ENCODE data around the gene MRGPRE. TPM values are rescaled to one million over a fixed set of nuclear protein-coding genes. Genes with fewer than 3 reads are reported as not detected.
"Not testable (repeated sequence)": the region's sequence is repeated elsewhere in the genome, so short reads cannot be mapped to it uniquely, and the experiment has no call there.

MRGPRE gene, protein sequence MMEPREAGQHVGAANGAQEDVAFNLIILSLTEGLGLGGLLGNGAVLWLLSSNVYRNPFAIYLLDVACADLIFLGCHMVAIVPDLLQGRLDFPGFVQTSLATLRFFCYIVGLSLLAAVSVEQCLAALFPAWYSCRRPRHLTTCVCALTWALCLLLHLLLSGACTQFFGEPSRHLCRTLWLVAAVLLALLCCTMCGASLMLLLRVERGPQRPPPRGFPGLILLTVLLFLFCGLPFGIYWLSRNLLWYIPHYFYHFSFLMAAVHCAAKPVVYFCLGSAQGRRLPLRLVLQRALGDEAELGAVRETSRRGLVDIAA
- total RNA-seq (2014; rRNA removed; shearing (Covaris generic); ENCODE audit: low replicate concordance) = not detected in 2 replicates

DNA sequence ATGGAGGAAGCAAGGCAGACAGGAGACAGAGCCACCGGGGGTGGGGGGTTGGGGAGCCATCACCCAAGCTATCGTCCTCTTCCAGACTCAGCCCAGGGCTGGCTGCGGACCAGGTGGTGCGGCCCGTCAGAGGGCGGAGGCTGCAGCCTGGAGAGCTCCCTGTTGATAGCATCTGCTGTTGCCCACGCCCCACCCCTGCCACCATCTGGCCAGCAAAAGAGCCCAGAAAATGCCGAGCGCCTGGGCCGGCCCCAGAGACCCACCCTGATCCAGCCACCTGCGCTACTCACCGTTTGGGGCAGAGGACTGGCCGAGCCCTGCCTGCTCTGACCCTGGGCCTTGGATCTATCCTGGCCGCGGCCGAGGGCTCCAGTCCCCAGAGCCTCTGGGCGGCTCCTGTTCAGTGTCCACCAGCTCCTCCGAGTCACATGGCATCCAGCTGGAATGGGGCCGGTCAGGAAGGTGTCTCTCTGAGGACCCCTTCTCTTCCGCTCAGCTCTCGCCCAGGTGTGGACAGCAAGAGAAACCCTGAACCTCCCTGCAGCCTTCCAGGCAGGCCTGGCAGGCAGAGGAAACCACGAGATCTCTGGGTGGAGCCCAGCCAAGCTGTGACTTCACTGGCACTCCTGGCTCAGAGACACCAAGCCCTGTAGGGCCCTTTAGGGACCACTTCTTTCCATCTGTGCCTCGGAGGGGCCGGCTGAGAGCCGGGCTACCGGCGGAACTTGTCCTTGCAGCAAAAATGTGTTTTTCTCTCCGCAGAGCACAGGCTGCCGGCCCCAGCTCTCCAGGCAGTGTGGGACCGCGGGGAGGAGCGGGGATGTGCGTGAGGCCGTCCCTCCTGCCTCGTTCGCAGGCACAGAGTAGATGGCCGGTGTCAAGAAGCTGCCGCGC lies at the start of gene MRGPRE:
Gene MRGPRE (minus strand): TSS at position 567 of the 894 bp plus-strand sequence. CDS start 3,618 bp downstream, outside the sequence.
- Histone ChIP-seq H2AFZ (ENCODE audit: low read length) (no peak within 1 kb of the TSS), H3K9me3 (ENCODE audit: low read length) (no peaks in the 10 kb centered on the region), H3K79me2 (ENCODE audit: low read length) (no peaks in the 10 kb centered on the region), H3K27me3 (ENCODE audit: low read length) (no peaks in the 10 kb centered on the region), H3K4me2 (ENCODE audit: low read depth, low read length, poor library complexity, severe bottlenecking) (no peak within 1 kb of the TSS), H3K9me2 (replicated peaks; ENCODE audit: insufficient read depth, low read length) (no peaks in the 10 kb centered on the region), H3K4me3 (ENCODE audit: low read length) (no peak within 1 kb of the TSS), H3K36me3 (ENCODE audit: insufficient read depth, low read length) (no peaks in the 10 kb centered on the region), H3K4me1 (ENCODE audit: low read length) (no peaks in the 10 kb centered on the region), H3K9ac (ENCODE audit: low read length) (no peak within 1 kb of the TSS), H3K27ac (ENCODE audit: low read length) (no peak within 1 kb of the TSS), H4K20me1 (ENCODE audit: insufficient read depth, low read depth, low read length) (no peaks in the 10 kb centered on the region)
- DNase-seq = no peak

DNA sequence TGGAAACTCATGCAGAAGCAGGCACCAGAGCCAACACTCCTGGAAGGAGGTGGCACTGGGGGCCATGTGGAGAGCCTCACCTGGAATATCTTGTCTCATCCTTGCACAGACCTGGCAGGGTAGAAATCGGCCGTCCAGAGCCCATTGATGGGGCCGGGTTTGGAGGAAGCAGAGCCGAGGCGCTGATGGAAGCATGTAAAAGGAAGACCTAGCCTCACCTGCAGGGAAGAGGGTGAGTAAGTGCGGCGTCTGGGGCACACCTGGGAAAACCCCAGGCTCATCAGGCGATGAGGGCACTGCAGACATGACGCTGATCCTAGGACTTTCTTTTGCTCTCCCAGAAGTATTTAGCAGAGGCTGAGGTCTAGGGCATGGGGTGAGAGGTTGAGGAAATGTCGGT lies 48.9 kb upstream of the MRGPRE start:
- H3K27ac ChIP-seq (ENCODE audit: low read length); H4K20me1 ChIP-seq (ENCODE audit: insufficient read depth, low read depth, low read length); H3K4me2 ChIP-seq (ENCODE audit: low read depth, low read length, poor library complexity, severe bottlenecking); H3K36me3 ChIP-seq (ENCODE audit: insufficient read depth, low read length); H3K4me1 ChIP-seq (ENCODE audit: low read length); H3K79me2 ChIP-seq (ENCODE audit: low read length); H3K9me2 ChIP-seq (replicated peaks; ENCODE audit: insufficient read depth, low read length); H3K27me3 ChIP-seq (ENCODE audit: low read length); DNase-seq; H2AFZ ChIP-seq (ENCODE audit: low read length); H3K4me3 ChIP-seq (ENCODE audit: low read length); H3K9me3 ChIP-seq (ENCODE audit: low read length); H3K9ac ChIP-seq (ENCODE audit: low read length): not testable (repeated sequence)

- not testable (repeated sequence) for H4K20me1 ChIP-seq (ENCODE audit: insufficient read depth, low read depth, low read length); H3K27ac ChIP-seq (ENCODE audit: low read length); H3K27me3 ChIP-seq (ENCODE audit: low read length); H3K9me2 ChIP-seq (replicated peaks; ENCODE audit: insufficient read depth, low read length); H3K4me1 ChIP-seq (ENCODE audit: low read length); DNase-seq; H3K36me3 ChIP-seq (ENCODE audit: insufficient read depth, low read length); H3K4me3 ChIP-seq (ENCODE audit: low read length); H3K9me3 ChIP-seq (ENCODE audit: low read length); H3K9ac ChIP-seq (ENCODE audit: low read length); H3K4me2 ChIP-seq (ENCODE audit: low read depth, low read length, poor library complexity, severe bottlenecking); H2AFZ ChIP-seq (ENCODE audit: low read length); H3K79me2 ChIP-seq (ENCODE audit: low read length)
Observed at GRCh38 chr11:3280662-3281061, 48.4 kb upstream of the MRGPRE start.

DNA sequence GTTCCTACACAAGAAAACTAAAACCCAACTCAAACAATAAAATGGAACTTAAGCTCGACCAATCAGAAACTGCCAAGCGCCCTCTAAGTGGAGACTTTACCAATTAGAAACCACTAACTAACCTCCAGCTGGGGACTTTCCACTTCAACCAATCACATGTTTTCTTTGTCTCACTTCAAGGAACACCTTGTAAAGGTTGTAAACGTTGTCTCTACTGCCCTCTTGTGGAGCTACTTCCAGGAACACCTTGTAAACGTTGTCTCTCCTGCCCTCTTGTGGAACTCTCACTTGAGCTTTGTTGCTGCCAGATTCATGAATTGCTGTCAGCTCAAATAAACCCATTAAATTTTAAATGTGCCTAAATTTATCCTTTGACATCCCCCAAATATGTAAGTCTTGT lies 46.7 kb upstream of the MRGPRE start:
- not testable (repeated sequence) for H3K36me3 ChIP-seq (ENCODE audit: insufficient read depth, low read length); H3K27me3 ChIP-seq (ENCODE audit: low read length); H3K79me2 ChIP-seq (ENCODE audit: low read length); H3K27ac ChIP-seq (ENCODE audit: low read length); H4K20me1 ChIP-seq (ENCODE audit: insufficient read depth, low read depth, low read length); H3K9me2 ChIP-seq (replicated peaks; ENCODE audit: insufficient read depth, low read length); H2AFZ ChIP-seq (ENCODE audit: low read length); DNase-seq; H3K4me1 ChIP-seq (ENCODE audit: low read length); H3K4me3 ChIP-seq (ENCODE audit: low read length); H3K4me2 ChIP-seq (ENCODE audit: low read depth, low read length, poor library complexity, severe bottlenecking); H3K9me3 ChIP-seq (ENCODE audit: low read length); H3K9ac ChIP-seq (ENCODE audit: low read length)

DNA sequence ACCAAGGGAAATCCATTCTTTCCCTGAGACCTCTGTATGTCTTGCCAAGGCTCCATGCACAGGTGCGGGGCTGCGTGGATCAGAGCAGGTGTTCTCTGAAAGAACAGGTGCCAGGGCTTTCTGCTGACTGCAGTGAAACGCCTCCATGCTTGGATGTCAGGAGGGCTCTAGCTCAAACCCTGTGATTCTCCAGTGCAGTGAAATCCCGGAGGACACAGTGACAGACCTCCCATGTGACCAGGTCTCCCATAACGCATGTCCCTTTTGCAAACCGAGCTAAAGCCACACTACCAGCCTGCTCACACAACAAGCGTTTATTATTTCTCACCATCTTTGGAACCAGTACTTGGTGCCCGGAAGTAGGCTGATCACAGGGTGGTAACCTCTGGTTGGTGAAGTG lies 41.4 kb upstream of the MRGPRE start:
- H4K20me1 ChIP-seq (ENCODE audit: insufficient read depth, low read depth, low read length); H3K9me3 ChIP-seq (ENCODE audit: low read length); H3K4me3 ChIP-seq (ENCODE audit: low read length); H3K9me2 ChIP-seq (replicated peaks; ENCODE audit: insufficient read depth, low read length); H3K36me3 ChIP-seq (ENCODE audit: insufficient read depth, low read length); H3K79me2 ChIP-seq (ENCODE audit: low read length); H3K27ac ChIP-seq (ENCODE audit: low read length); H3K4me1 ChIP-seq (ENCODE audit: low read length); H3K27me3 ChIP-seq (ENCODE audit: low read length); H2AFZ ChIP-seq (ENCODE audit: low read length); DNase-seq; H3K4me2 ChIP-seq (ENCODE audit: low read depth, low read length, poor library complexity, severe bottlenecking); H3K9ac ChIP-seq (ENCODE audit: low read length): not testable (repeated sequence)

GRCh38 chr11:3262548-3262947 lies 30.3 kb upstream of the MRGPRE start:
- H3K4me1 ChIP-seq (ENCODE audit: low read length); H2AFZ ChIP-seq (ENCODE audit: low read length); H3K27me3 ChIP-seq (ENCODE audit: low read length); H3K4me2 ChIP-seq (ENCODE audit: low read depth, low read length, poor library complexity, severe bottlenecking); DNase-seq; H3K27ac ChIP-seq (ENCODE audit: low read length); H3K9me2 ChIP-seq (replicated peaks; ENCODE audit: insufficient read depth, low read length); H3K4me3 ChIP-seq (ENCODE audit: low read length); H4K20me1 ChIP-seq (ENCODE audit: insufficient read depth, low read depth, low read length); H3K36me3 ChIP-seq (ENCODE audit: insufficient read depth, low read length); H3K79me2 ChIP-seq (ENCODE audit: low read length); H3K9me3 ChIP-seq (ENCODE audit: low read length); H3K9ac ChIP-seq (ENCODE audit: low read length): not testable (repeated sequence)

DNA sequence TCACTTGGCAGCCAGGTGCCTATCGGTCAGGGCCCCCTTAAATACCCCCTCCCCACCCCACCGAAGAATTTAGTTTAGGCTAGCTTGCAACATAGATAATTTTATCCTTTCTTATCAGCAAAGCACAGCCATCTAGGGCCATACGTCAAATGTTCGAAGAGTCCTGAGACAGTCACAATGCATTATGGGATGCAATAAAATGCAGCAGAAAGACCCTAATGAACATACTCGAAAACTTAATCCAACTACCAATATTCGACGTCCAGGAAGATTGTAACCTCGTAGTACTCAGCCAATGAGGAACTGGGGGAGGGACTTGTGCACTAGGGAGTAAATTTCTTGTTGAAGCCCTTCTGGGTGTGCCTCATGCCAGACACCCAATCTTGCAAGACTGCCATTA lies 29.6 kb upstream of the MRGPRE start:
- H3K9ac ChIP-seq (ENCODE audit: low read length); H3K9me3 ChIP-seq (ENCODE audit: low read length); H2AFZ ChIP-seq (ENCODE audit: low read length); DNase-seq; H3K4me1 ChIP-seq (ENCODE audit: low read length); H3K36me3 ChIP-seq (ENCODE audit: insufficient read depth, low read length); H3K27me3 ChIP-seq (ENCODE audit: low read length); H3K4me2 ChIP-seq (ENCODE audit: low read depth, low read length, poor library complexity, severe bottlenecking); H3K9me2 ChIP-seq (replicated peaks; ENCODE audit: insufficient read depth, low read length); H4K20me1 ChIP-seq (ENCODE audit: insufficient read depth, low read depth, low read length); H3K4me3 ChIP-seq (ENCODE audit: low read length); H3K27ac ChIP-seq (ENCODE audit: low read length); H3K79me2 ChIP-seq (ENCODE audit: low read length): not testable (repeated sequence)

GRCh38 chr11:3257509-3257908 lies 25.3 kb upstream of the MRGPRE start:
- DNase-seq; H3K27me3 ChIP-seq (ENCODE audit: low read length); H3K9ac ChIP-seq (ENCODE audit: low read length): not testable (repeated sequence)

More at GRCh38 chr11:3257509-3257908, 25.3 kb upstream of the MRGPRE start:
- H4K20me1 ChIP-seq (ENCODE audit: insufficient read depth, low read depth, low read length); H3K4me2 ChIP-seq (ENCODE audit: low read depth, low read length, poor library complexity, severe bottlenecking); H3K4me3 ChIP-seq (ENCODE audit: low read length); H3K4me1 ChIP-seq (ENCODE audit: low read length); H2AFZ ChIP-seq (ENCODE audit: low read length); H3K9me2 ChIP-seq (replicated peaks; ENCODE audit: insufficient read depth, low read length); H3K27ac ChIP-seq (ENCODE audit: low read length); H3K9me3 ChIP-seq (ENCODE audit: low read length); H3K79me2 ChIP-seq (ENCODE audit: low read length); H3K36me3 ChIP-seq (ENCODE audit: insufficient read depth, low read length): not testable (repeated sequence)

Data from Karpas-422 (cell line).